GOT3 (cell line): ENCODE results near the gene STXBP6.
"Not testable (repeated sequence)": the region's sequence is repeated elsewhere in the genome, so short reads cannot be mapped to it uniquely, and the experiment has no call there.

ENCODE experiments used
- DNase-seq: peaks from one replicate; lab custom pipeline; 2025; ENCODE audit warnings: mixed read lengths; lab: John Stamatoyannopoulos, UW

The STXBP6 gene

DNA sequence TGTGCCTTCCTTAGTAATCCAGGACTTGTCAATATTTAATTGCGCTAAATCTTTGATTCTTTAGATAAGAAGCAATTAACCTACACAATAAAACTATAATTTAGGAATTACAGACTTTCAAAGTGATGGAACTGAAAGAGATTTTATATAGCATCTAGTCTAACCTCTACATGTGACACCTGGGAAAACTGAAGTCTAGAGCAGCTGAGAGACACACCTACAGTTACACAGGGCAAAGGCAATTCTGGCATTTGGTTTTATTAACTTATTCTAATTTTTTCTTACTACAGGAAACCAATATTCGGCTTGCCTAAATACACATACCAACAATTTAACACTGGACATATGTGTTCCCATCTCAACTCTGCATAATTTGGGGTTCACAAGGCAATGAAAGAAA, 196.5 kb downstream of the STXBP6 start:
- DNase-seq: no peak

GRCh38 chr14:24852312-24853060, 197.5 kb downstream of the STXBP6 start:
- no peak for DNase-seq

DNA sequence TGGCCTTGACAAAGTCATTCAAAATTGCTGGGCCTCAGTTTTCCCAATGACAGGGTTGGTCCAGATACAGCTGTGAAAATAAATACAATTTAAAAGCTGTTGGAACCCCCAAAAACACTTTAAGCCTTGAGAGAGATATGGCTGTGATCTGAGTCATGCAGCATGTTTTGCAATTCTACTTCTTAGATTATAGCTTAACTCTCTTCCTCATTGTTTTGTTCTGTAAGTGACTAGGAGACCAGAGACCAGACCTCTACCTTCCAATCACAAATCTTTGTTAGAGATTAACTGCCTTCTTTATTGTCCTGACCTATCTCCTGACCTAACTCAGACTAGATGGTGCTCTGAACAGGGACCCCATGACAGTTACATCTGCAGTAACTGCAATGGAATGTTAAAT, 198.1 kb downstream of the STXBP6 start:
- no peak for DNase-seq

DNA sequence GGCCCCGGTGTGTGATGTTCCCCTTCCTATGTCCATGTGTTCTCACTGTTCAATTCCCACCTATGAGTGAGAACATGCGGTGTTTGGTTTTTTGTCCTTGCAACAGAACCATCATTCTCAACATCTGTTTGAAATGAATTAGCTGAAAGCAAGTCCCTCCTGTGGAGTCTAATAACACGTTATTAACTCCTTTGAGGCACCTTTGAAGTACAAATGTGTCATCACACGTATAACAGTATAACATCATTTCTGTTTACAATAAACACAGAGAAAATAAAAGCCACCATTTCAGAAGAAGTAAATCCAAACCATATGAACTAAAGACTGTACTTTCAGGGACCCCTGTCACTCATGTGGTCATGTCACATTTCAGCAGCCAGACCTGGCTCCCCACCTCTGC, 198.5 kb downstream of the STXBP6 start:
- DNase-seq: no peak

- DNase-seq: no peak
These were observed 199.9 kb downstream of the STXBP6 start for GRCh38 chr14:24850072-24850471.

DNA sequence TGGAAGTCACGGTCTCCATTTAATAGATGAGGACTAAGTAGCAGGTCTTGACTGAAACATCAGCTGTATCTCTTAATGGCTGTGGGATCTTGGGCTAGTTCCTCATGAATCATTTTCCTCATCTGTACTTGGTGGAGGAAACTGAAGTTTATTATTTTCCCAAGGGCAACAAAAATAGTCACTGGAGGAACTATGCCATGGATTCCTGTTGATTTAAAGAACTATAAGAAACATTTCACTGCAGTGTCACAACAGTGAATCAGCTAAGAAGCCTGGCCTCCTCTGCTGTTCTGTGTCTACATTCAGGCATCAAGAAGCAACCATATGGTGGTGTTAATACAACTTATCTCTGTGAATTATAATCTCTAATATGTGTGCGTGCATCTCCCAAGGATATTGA, 200.5 kb downstream of the STXBP6 start:
- no peak for DNase-seq

DNA sequence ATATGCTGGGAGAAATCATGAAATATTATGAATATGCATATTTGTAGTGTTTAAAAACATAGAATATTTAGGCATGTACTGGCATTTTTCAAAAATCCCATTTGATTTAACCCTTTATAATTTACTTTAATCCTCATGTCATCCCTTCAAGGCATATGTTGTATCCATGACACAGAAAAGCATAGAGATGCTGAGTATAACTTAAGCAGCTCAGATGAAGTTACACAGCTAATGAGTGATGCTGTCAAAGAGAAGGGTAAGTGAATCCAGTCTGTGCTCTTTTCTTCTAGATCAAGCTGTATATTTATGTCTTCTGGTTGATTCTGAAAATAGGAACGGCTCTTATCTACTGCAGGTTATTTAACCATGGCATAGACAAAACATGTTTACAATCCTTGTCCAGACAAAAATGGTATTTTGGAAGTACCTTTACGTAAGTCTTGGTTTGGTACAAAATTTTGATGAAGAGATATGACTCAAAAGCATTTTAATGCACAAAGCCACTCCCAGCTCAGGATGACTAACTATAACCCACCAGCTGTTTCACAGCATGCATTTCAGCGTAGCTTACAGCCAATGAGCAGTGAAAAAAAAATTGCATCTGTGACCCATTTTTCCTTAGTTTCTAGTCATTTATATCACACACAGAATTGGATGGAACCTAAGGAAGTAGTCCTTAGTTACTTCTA, 201.7 kb downstream of the STXBP6 start:
- DNase-seq: no peak

DNA sequence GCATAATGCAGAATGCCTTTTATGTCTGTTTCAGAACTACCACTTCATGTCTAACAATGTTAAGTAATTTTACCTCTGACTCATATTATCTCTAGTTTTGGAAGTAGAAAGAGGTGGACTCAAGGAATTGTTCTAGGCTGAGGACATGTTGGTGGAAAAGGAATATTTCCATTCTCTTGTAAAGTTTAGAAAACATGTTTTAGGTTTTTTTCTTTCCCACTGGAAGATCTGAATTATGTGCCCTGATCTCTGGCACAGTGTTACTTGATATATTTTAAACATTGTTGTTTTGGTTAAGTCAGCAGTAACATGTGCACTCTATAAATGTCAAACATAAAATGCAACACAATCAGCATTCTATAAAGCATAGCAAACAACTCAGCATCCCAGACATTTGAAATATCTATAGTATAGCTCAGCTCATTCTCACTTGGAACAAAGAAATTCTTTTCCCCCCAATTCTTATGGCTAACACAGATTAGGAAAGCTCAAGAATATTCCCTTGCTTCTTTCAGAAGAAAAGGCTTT, 202.3 kb downstream of the STXBP6 start:
- no peak for DNase-seq

DNA sequence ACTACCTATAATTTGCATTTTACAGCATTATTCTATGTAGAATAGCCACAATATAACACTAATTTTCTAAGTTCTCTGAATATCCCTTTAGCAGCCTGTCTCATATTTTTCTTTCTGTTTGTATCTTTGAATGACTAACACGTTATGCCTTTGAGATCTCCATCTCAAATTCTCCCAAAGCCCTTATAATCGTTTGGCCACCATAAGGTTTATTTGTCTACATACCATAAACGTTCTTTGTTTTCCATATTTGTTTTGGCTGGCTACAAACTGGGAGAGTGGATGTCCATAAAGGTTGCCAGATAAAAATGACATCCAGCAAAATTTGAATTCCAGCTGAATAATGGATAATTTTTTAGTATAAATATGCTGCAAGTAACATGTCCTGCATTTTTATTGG, 203.7 kb downstream of the STXBP6 start:
- DNase-seq: no peak

- no peak for DNase-seq
These were observed 204.1 kb downstream of the STXBP6 start for GRCh38 chr14:24845851-24846250.

GRCh38 chr14:24844011-24844410, 205.9 kb downstream of the STXBP6 start:
- DNase-seq: no peak

DNA sequence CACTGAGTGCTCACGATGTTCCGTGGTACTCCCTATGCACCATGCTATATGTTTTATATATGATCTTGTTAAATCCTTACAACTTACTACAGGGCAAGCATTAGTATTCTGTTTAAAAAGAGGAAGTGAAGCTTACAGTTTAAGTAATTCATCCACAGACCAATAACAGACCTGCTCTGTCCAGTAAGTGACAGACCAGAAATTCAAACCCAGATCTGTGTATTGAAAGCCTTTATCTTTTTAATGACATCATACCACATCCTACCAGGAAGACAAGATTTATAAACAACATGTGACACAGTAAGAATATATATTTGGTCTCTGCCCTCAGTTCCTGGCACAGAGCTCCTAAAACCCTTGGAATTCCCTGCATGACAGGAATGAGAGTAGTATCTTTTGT, 206.5 kb downstream of the STXBP6 start:
- no peak for DNase-seq

DNA sequence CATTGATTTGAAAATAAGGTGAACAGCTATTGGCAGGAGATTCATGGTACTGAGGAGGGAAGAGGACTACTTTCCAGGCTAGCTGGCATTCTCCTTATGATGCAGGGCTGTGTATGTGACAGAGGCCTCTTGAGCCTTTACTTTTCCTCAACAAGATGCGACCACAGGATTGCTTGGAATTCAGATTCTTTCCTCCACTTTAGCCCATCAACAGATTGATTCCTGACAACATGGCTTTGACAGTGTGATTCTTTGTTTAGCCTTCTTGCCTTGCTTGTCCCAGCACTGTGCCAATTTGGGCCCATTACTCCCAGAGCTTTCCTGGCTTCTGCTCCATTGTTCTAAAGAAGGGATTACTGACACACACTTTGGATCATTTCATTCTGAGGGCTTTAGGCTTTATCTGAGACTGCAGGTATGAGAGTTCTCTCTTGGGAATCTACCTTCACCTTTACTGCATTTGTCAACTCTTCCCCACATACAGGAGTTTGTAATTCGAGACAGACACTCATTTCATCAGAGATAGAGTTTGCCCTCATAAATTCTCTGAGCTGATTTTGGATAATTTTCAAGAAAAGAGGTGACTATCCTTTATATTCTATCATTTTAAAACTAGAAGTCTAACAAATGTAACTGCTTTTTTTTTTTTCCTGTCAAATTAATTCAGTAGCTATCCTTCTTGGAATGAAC, 209.6 kb downstream of the STXBP6 start:
- no peak for DNase-seq

- no peak for DNase-seq
These were observed 210.2 kb downstream of the STXBP6 start for GRCh38 chr14:24839617-24840203.

- DNase-seq: no peak
These were observed 210.9 kb downstream of the STXBP6 start for GRCh38 chr14:24838945-24839616.

DNA sequence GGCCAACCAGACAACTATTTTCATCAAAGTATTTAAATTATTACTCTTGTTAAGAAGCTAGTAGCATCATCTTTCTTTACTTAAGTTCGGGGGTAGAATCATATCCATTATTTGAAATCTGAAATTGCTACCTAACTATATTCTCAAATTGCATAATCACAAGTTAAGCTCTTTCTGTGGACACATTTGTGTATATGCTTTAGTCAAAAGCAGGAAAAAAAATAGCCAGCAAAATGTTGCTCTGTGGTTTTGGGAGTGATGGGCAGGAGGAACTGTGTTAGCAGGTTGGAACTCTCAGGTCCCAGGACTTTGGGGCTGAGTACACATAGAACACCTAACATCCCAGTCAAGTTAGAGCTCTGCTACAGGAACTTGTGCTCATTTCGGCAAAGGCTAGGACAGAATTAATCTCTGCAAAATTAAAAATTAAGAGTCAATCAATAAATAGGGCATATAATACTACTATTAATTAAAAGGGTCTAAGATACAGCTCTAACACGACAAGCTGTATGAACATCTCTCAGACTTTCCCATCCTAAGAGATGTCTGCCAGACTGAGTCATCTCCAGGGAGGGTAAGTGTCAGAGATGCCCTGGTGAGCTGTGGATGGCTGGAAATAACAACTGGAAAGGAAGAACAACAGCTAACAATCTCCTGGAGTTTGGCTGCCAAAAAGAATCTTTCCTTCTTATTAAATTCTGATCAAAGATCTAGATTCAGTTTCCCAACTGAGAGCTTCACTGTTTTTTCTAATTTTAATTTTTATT, 212.5 kb downstream of the STXBP6 start:
- DNase-seq: no peak

DNA sequence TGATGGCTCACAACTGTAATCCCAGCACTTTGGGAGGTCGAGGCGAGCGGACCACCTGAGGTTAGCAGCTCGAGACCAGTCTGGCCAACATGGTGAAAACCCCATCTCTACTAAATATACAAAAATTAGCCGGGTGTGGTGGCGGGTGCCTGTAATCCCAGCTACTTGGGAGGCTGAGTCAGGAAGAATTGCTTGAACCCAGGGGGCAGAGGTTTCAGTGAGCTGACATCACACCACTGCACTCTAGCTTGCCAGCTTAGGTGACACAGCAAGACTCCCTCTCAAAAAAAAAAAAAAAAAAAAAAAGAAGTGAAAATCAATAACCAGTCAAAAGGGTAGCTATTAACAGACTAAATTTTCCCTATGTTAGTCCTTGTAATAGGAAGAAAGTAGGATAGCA, 213.6 kb downstream of the STXBP6 start:
- not testable (repeated sequence) for DNase-seq

DNA sequence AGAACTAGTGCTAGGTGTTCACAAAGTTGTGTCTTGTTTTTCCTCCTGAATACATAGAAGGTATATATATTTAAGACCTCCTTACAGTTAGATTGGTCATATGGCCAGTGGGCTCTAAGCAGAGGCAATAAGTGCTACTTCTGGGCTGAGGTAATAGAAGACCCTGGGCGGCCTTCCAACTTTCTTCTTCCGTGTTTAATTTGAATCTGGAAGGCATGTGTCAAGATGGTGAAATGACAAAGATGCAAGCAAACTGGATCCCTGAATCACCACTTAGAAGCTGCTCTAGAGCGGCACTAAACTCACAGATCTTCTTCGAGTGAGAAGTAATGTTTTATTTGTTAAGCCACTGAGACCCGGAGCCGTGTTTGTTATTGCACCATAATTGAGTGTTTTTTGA, 215.0 kb downstream of the STXBP6 start:
- DNase-seq: no peak

DNA sequence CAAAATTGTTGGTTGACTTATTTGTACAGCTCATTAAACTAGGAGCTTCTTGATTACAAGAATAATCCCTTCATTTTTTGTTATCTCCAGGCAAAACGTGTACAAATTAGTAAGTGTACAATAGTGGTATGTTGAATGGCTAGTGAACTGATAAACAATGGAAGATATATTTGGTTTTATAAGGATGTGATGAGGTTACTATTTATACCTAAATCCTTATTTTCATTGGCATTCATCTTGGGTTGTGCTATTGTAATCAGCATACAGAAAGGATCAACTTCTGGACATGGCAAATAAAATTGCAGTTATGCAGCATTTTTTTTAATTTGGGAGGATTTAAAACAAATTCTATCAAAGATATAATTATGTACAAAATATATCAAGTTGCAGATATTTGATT, 216.6 kb downstream of the STXBP6 start:
- no peak for DNase-seq

- DNase-seq: no peak
These were observed 218.3 kb downstream of the STXBP6 start for GRCh38 chr14:24831677-24832076.

DNA sequence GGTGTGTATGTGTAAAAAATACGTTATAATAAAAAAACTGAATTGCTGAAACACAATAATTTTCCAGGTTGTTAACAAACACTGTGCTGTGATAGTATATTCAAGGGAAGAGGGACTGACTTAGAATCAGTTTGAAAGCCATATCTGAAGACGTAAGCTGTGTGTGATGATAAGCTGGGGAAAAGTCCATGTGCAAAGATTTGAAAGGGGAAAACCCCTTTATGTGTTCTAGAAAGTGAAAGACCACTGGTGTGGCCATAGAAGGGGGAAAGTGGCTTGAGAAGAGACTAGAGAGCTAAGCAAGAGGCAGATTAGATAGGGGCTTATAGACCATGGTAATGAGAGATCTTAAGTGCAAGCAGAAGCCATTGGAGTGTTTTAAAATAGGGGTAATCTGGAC, 220.1 kb downstream of the STXBP6 start:
- no peak for DNase-seq
